ENCODE data around the gene ZMYND11. TPM values are rescaled to one million over a fixed set of nuclear protein-coding genes. Genes with fewer than 3 reads are reported as not detected.

Gene ZMYND11
- total RNA-seq, 1 donor from 2014 or later, result 69.2 TPM

DNA sequence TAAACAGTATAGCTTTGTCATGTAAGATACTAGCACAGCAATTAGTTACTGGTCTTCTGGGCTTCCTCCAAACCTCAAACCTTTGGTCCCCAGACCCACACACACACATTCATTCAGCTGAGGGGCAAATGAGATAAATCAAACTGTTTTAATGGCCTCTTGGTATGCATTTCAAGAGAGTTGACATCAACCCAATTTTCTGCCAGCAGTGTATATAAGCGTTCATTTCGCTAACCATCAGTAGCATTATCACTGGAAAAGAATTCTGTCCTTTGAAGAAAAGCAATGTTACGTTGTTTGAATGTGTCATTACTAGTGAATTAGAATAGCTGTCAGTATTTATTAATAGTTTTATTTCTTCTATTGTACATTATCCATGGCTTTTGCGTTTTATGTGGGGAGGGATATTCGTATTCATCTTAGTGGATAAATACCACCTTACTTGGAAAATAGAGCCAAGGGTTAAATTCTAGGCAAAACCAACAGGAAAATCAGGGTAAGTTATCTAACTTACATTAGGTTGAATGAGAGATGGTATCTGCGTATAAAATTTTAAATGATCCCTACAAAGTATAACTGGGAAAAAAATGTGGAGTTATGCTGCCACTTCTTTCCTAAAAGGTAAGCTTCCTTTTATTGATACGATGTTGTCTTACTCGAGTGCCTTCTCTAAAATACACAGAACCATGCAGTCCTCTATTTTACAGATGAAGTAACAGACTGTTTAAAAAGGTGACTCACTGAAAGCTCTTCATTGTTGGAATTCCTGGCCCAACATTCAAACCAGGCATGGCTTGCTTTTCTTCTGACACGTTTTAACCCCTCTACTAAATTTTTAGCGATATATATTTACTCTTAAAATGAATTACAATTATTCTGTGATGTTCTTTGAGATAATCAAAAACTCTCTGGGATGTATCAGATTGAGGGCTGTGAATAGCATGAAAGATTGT is 2.0 kb upstream of the ZMYND11 start:
- peaks cover 52% of the 10 kb centered on the region for H3K4me1 Mint-ChIP-seq

DNA sequence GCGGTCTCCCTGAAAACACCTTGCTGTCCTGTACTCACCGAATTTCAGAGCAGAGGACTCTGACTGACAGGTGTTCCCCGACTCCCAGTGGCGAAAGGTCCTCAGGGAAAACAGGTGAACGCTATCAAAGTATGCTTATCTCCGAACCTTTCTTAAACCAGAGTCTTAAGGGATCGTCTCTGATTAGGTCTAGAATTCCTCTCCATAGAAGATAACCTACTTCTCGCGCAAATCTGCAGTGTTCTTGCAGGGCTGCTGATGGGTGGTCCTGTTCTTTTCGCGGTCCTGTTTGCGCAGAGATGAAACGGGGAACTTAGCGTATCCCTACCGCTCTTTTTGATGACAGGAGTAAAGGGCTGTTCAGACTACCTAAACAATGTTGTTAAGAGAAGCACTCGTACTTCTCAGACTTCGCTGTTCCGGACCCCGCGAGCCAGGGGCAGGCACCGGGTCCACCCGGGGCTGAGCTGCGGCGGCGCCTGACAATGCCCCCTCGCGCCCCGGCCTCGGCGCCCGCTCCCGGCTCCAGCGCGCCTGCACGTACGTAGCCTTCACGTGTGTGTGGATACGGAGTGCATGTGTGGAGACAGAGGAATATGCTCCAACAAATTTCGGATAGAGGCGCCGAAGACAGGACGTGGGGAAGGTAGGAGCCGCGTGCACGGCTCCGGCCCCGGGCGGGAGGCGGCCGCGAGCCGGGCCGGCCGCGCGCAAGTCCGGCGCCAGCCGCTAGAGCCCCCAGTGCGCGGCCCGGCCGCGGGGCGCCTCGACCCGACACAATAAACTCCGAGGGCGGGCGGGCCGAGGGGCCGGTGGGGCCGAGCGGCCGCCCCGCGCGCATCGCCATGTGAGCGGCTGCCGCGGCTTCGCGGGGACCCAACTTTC is 766 bp upstream of the ZMYND11 start:
- Mint-ChIP-seq H3K4me1 (peaks cover 54% of the 10 kb centered on the region), H3K9me3 (no peaks in the 10 kb centered on the region), H3K4me3 (peak overlapping the region; percentile 85), H3K27ac (peak overlapping the region; percentile 93), H3K27me3 (ENCODE audit: low read depth) (no peaks in the 10 kb centered on the region), H3K36me3 (no peaks in the 10 kb centered on the region)
- DNase-seq (ENCODE audit: low spot score in 2 of 2, unreplicated experiment in 2 of 2), result peak in 1 of 2 experiments; percentile 57
- TF ChIP-seq, protein P1, sequence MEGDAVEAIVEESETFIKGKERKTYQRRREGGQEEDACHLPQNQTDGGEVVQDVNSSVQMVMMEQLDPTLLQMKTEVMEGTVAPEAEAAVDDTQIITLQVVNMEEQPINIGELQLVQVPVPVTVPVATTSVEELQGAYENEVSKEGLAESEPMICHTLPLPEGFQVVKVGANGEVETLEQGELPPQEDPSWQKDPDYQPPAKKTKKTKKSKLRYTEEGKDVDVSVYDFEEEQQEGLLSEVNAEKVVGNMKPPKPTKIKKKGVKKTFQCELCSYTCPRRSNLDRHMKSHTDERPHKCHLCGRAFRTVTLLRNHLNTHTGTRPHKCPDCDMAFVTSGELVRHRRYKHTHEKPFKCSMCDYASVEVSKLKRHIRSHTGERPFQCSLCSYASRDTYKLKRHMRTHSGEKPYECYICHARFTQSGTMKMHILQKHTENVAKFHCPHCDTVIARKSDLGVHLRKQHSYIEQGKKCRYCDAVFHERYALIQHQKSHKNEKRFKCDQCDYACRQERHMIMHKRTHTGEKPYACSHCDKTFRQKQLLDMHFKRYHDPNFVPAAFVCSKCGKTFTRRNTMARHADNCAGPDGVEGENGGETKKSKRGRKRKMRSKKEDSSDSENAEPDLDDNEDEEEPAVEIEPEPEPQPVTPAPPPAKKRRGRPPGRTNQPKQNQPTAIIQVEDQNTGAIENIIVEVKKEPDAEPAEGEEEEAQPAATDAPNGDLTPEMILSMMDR (IDR thresholded peaks at IDR 0.05; ENCODE audit: unreplicated experiment), result no peak

More for the DNA sequence above, 2.0 kb upstream of the ZMYND11 start:
- H3K36me3 Mint-ChIP-seq, result no peaks in the 10 kb centered on the region
- TF ChIP-seq, protein P1 (IDR thresholded peaks at IDR 0.05; ENCODE audit: unreplicated experiment), result no peak
- DNase-seq (ENCODE audit: low spot score in 2 of 2, unreplicated experiment in 2 of 2), result no peak
- H3K4me3 Mint-ChIP-seq, result peak overlapping the region; percentile 85
- peak overlapping the region; percentile 93 for H3K27ac Mint-ChIP-seq
- no peaks in the 10 kb centered on the region for H3K27me3 Mint-ChIP-seq (ENCODE audit: low read depth)
- H3K9me3 Mint-ChIP-seq, result no peaks in the 10 kb centered on the region

DNA sequence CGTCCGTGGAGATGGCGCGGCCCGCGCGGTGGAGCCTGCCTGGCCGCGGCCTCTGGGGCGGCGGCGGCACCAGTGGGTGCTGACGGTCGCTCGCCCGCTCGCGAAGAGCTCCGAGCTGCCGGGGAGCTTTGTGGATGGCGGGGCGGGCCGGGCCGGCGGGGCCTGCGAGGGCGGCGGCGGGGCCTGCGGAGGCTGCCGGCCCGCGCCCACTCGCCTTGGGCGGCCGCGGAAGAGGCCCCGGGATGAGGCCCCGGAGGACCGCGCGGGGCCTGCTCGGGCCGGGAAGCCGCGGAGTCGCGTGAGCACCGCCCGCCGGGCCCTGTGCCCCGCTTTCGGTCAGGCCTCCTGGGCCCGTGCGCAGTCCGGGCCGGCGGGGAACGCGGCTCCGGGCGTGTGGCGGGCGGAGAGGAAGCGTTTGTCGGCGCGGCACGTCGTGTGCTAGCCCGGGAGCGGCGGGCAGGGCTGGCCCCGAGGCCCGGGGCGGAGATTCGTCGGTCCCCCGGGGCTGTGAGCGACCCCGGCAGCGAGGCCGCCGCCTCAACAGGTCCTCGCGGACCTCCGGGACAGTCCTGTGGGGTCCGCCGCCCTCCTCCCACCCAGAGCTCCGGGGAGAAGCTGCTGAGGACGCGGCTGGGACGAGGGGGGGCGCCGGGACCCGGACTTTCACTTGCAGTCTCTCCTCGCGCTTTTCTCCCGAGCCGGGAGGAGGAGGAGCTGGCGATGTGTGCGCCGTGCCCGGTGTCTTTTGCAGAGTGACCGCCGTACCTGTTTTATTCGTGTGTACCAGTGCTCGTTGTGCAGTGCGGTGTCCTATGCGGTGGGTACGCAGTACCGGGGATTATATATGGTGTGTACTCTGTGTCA is 578 bp downstream of the ZMYND11 start:
- Mint-ChIP-seq H3K9me3 (no peaks in the 10 kb centered on the region), H3K36me3 (no peaks in the 10 kb centered on the region), H3K4me3 (peak overlapping the region; percentile 85), H3K4me1 (peaks cover 52% of the 10 kb centered on the region), H3K27me3 (ENCODE audit: low read depth) (no peaks in the 10 kb centered on the region), H3K27ac (peak overlapping the region; percentile 96)
- DNase-seq (ENCODE audit: low spot score in 2 of 2, unreplicated experiment in 2 of 2), result peak; percentile 43 to 73
- TF ChIP-seq, protein P1 (IDR thresholded peaks at IDR 0.05; ENCODE audit: unreplicated experiment), result no peak

DNA sequence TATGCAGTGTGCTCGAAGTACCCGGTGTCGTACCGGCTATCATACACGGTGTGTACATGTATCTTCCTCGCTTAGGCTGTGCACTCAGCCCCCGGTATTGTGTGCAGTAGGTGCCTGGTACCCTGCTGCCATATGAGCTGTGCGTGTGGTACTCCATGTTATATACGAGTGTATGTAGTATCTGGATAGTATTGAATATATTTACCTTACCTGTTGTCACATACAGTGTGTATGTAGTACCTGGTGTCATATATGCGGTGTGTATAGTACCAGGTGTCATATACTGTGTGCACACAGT is 1.2 kb downstream of the ZMYND11 start:
- Mint-ChIP-seq H3K4me3 (peak overlapping the region; percentile 85), H3K9me3 (no peaks in the 10 kb centered on the region), H3K4me1 (peaks cover 58% of the 10 kb centered on the region), H3K27ac (peak overlapping the region; percentile 96), H3K27me3 (ENCODE audit: low read depth) (no peaks in the 10 kb centered on the region), H3K36me3 (no peaks in the 10 kb centered on the region)
- no peak for DNase-seq (ENCODE audit: low spot score in 2 of 2, unreplicated experiment in 2 of 2)
- TF ChIP-seq, protein P1 (IDR thresholded peaks at IDR 0.05; ENCODE audit: unreplicated experiment), result no peak

DNA sequence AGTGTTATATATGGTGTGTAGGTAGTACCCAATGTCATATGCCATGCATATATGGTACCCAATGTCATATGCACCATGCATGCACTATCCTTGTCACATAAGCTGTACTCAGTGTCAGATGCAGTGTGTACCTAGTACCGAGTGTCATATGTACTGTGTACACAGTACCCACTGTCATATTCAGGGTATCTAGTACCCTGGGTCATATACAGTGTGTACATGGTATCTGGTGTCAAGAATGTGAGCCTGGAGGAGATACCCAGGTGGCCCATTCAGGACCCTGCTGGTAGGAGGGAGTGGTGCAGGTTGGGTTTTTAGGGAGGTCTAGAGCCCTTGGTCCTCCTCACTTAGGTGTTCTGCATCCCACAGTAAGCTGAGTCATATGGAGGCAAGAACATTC is 1.8 kb downstream of the ZMYND11 start:
- Mint-ChIP-seq H3K4me3 (peak overlapping the region; percentile 85), H3K27ac (peak overlapping the region; percentile 14), H3K27me3 (ENCODE audit: low read depth) (no peaks in the 10 kb centered on the region), H3K9me3 (no peaks in the 10 kb centered on the region), H3K4me1 (peaks cover 60% of the 10 kb centered on the region), H3K36me3 (no peaks in the 10 kb centered on the region)
- DNase-seq (ENCODE audit: low spot score in 2 of 2, unreplicated experiment in 2 of 2), result no peak
- TF ChIP-seq, protein P1 (IDR thresholded peaks at IDR 0.05; ENCODE audit: unreplicated experiment), result peak; percentile 62

All from mesothelial cell of epicardium (in vitro differentiated cells).